Cardiac muscle cell (in vitro differentiated cells and primary cell): ENCODE data around the gene MAP1S. TPM values are rescaled to one million over a fixed set of nuclear protein-coding genes. Genes with fewer than 3 reads are reported as not detected.

Source experiments
- DNase-seq, 2 donors: peaks; one replicate each; pipeline versions ENCODE4 v3.0.0 to v3.0.0-alpha.2; 2010 to 2017; ENCODE audit warnings: low read depth in 1 of 2, low spot score in 1 of 2
- H3K27ac ChIP-seq: fragments of 200-600 bp; sonication (generic); 2 replicates; pipeline ENCODE4 v1.5.1; 2016
- H3K27me3 ChIP-seq: fragments of 200-600 bp; sonication (generic); 2 replicates; pipeline ENCODE4 v1.6.0; 2016; ENCODE audit warnings: control low read depth
- H3K36me3 ChIP-seq: fragments of 200-600 bp; sonication (generic); 2 replicates; pipeline ENCODE4 v1.5.1; 2016; ENCODE audit warnings: control low read depth
- H3K4me1 ChIP-seq: fragments of 200-600 bp; sonication (generic); 2 replicates; pipeline ENCODE4 v1.8.1; 2017; ENCODE audit warnings: low read depth, mild to moderate bottlenecking, mixed run types
- H3K4me3 ChIP-seq: fragments of 200-600 bp; sonication (generic); 2 replicates; pipeline ENCODE4 v1.5.1; 2016; ENCODE audit warnings: mild to moderate bottlenecking
- H3K9me3 ChIP-seq: fragments of 200-600 bp; sonication (generic); 2 replicates; pipeline ENCODE4 v1.5.1; 2017; ENCODE audit warnings: low read depth, mild to moderate bottlenecking, control low read depth
- polyA plus RNA-seq: library from polyadenylated mRNA; unstranded; fragments of >200 nt; fragmentation: Nextera tagmentation; extraction: Ambion mirVana; gene quantifications from 2 replicates; pipeline ENCODE4 v1.2.1, GENCODE V29; 2016
- total RNA-seq: library from RNA; depleted of rRNA; stranded (reverse); fragments of >200 nt; gene quantifications from 2 replicates; pipeline ENCODE4 v1.2.3, GENCODE V29; 2016
- TF ChIP-seq, protein P1 (sequence below): IDR thresholded peaks from 2 replicates; pipeline ENCODE4 v1.5.1; 2012; ENCODE audit warnings: low read depth, mild to moderate bottlenecking, low read length

Gene MAP1S
- total and polyA plus RNA-seq, 2 experiments from 2014 or later = 60.4 to 61.7 TPM

DNA sequence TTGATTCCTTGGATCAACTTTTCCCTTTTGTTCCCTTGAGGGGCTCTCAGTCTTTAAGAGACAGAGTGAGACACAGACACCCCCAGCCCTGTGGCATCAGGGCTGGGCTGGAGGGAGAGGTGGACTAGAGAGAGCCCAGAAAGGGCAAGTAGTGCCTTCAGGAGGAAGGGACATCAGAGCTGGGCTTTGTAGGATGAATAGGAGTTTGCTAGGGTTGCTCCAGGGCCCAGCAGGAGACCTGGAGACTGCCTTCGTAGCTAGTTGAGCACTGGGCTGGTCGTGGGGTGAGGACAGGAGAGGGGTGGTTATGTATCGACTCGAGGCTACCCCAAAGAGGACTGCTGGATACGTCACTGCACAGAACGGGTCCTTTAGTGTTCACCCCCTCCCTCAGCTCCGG is 5.4 kb downstream of the MAP1S start:
- H3K27me3 ChIP-seq = no peaks in the 10 kb centered on the region
- H3K27ac ChIP-seq = no peak overlapping the region
- H3K9me3 ChIP-seq = no peaks in the 10 kb centered on the region
- H3K36me3 ChIP-seq = peaks cover 19% of the 10 kb centered on the region
- TF ChIP-seq, protein P1, sequence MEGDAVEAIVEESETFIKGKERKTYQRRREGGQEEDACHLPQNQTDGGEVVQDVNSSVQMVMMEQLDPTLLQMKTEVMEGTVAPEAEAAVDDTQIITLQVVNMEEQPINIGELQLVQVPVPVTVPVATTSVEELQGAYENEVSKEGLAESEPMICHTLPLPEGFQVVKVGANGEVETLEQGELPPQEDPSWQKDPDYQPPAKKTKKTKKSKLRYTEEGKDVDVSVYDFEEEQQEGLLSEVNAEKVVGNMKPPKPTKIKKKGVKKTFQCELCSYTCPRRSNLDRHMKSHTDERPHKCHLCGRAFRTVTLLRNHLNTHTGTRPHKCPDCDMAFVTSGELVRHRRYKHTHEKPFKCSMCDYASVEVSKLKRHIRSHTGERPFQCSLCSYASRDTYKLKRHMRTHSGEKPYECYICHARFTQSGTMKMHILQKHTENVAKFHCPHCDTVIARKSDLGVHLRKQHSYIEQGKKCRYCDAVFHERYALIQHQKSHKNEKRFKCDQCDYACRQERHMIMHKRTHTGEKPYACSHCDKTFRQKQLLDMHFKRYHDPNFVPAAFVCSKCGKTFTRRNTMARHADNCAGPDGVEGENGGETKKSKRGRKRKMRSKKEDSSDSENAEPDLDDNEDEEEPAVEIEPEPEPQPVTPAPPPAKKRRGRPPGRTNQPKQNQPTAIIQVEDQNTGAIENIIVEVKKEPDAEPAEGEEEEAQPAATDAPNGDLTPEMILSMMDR = no peak
- no peak for DNase-seq
- no peak overlapping the region for H3K4me3 ChIP-seq
- H3K4me1 ChIP-seq = peaks cover 8% of the 10 kb centered on the region

DNA sequence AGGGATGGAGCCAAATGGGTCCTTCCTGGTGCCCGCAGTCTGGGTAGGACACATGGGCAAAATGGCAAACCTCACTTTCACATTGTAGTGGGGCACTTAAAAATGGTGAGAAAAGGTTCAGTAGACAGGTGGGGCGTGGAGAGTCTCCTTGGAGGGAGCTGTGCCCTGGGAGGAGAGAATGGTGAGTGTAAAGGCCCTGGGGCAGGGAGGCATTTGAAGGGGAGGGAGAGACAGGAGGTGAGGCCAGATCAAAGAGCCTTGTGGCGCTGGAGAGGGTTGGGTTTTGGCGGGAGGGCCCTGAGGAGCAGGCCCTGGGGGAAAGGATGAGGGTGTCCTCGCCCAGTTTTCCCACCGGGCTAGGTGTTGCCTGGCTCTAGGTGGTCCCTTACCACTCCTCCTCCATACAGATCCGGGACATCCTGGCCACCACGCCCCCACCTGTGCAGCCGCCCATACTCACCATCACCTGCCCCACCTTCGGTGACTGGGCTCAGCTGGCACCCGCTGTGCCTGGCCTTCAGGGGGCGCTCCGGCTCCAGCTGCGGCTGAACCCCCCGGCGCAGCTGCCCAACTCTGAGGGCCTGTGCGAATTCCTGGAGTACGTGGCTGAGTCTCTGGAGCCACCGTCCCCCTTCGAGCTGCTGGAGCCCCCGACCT is 6.3 kb downstream of the MAP1S start:
- H3K9me3 ChIP-seq = no peaks in the 10 kb centered on the region
- H3K27me3 ChIP-seq = no peaks in the 10 kb centered on the region
- peaks cover 19% of the 10 kb centered on the region for H3K36me3 ChIP-seq
- TF ChIP-seq, protein P1 = peak; percentile 39
- no peak overlapping the region for H3K4me3 ChIP-seq
- no peak overlapping the region for H3K27ac ChIP-seq
- DNase-seq = no peak
- H3K4me1 ChIP-seq = peaks cover 4% of the 10 kb centered on the region

DNA sequence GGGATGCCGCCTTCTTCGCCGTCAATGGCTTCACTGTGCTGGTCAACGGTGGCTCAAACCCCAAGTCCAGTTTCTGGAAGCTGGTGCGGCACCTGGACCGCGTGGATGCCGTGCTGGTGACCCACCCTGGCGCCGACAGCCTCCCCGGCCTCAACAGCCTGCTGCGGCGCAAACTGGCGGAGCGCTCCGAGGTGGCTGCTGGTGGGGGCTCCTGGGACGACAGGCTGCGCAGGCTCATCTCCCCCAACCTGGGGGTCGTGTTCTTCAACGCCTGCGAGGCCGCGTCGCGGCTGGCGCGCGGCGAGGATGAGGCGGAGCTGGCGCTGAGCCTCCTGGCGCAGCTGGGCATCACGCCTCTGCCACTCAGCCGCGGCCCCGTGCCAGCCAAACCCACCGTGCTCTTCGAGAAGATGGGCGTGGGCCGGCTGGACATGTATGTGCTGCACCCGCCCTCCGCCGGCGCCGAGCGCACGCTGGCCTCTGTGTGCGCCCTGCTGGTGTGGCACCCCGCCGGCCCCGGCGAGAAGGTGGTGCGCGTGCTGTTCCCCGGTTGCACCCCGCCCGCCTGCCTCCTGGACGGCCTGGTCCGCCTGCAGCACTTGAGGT is 7.0 kb downstream of the MAP1S start:
- Histone ChIP-seq H3K9me3 (no peaks in the 10 kb centered on the region), H3K27me3 (no peaks in the 10 kb centered on the region), H3K27ac (no peak overlapping the region), H3K4me3 (no peak overlapping the region), H3K4me1 (no peaks in the 10 kb centered on the region), H3K36me3 (peaks cover 19% of the 10 kb centered on the region)
- TF ChIP-seq, protein P1 = no peak
- DNase-seq = no peak

DNA sequence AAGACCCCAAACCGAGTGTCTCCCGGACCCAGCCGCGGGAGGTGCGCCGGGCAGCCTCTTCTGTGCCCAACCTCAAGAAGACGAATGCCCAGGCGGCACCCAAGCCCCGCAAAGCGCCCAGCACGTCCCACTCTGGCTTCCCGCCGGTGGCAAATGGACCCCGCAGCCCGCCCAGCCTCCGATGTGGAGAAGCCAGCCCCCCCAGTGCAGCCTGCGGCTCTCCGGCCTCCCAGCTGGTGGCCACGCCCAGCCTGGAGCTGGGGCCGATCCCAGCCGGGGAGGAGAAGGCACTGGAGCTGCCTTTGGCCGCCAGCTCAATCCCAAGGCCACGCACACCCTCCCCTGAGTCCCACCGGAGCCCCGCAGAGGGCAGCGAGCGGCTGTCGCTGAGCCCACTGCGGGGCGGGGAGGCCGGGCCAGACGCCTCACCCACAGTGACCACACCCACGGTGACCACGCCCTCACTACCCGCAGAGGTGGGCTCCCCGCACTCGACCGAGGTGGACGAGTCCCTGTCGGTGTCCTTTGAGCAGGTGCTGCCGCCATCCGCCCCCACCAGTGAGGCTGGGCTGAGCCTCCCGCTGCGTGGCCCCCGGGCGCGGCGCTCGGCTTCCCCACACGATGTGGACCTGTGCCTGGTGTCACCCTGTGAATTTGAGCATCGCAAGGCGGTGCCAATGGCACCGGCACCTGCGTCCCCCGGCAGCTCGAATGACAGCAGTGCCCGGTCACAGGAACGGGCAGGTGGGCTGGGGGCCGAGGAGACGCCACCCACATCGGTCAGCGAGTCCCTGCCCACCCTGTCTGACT is 7.9 kb downstream of the MAP1S start:
- TF ChIP-seq, protein P1 = no peak
- no peak overlapping the region for H3K27ac ChIP-seq
- no peak overlapping the region for H3K4me3 ChIP-seq
- peaks cover 19% of the 10 kb centered on the region for H3K36me3 ChIP-seq
- H3K9me3 ChIP-seq = no peaks in the 10 kb centered on the region
- no peaks in the 10 kb centered on the region for H3K27me3 ChIP-seq
- DNase-seq = no peak
- H3K4me1 ChIP-seq = no peaks in the 10 kb centered on the region

DNA sequence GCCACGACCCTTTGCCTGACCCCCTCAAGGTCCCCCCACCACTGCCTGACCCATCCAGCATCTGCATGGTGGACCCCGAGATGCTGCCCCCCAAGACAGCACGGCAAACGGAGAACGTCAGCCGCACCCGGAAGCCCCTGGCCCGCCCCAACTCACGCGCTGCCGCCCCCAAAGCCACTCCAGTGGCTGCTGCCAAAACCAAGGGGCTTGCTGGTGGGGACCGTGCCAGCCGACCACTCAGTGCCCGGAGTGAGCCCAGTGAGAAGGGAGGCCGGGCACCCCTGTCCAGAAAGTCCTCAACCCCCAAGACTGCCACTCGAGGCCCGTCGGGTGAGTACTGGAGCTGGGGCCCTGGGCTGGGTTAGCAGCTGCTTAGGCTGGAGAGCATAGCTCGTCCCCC is 8.6 kb downstream of the MAP1S start:
- H3K36me3 ChIP-seq = peaks cover 19% of the 10 kb centered on the region
- H3K27ac ChIP-seq = no peak overlapping the region
- H3K9me3 ChIP-seq = no peaks in the 10 kb centered on the region
- DNase-seq = no peak
- TF ChIP-seq, protein P1 = no peak
- H3K4me1 ChIP-seq = no peaks in the 10 kb centered on the region
- H3K4me3 ChIP-seq = no peak overlapping the region
- no peaks in the 10 kb centered on the region for H3K27me3 ChIP-seq
